Measurements from ENCODE around the gene CEP19. TPM values are rescaled to one million over a fixed set of nuclear protein-coding genes. Genes with fewer than 3 reads are reported as not detected.

Gene CEP19
- total RNA-seq, 1 experiment from 2014 or later = 1.3 TPM

DNA sequence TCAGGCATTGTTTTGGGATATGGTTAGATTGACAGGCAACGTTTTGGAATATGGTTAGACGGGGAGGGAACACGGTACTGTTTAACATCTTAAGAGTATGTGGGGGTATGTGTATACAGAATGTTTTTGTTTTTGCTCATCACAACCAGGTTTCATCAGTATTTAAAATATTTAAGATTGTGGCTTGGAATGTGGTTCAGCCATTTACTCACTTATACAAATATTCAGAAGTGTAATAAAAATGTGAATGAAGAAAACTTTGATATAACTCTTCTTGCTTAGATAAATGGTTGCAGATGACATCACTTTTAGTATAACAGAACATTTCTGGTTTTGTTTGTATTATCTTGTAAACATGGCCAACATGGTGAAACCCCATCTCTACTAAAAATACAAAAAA lies 23.7 kb upstream of the CEP19 start:
- H3K9me3 Mint-ChIP-seq = peaks cover 3 to 5% of the 10 kb centered on the region in 2 experiments; a peak in 4 of 5 replicates
- H2AK5ac ChIP-seq (ENCODE audit: insufficient read length, low read length) = no peak overlapping the region
- no peak overlapping the region for H2BK20ac ChIP-seq (ENCODE audit: low read depth, low read length, poor library complexity, severe bottlenecking)
- no peak overlapping the region for H2BK12ac ChIP-seq (ENCODE audit: insufficient read length, low read depth, low read length)
- no peak overlapping the region for H3K4me3 Mint-ChIP-seq
- no peak overlapping the region for H4K8ac ChIP-seq (replicated peaks; ENCODE audit: insufficient read length, low read depth, low read length)
- no peak overlapping the region for H2BK5ac ChIP-seq (ENCODE audit: insufficient read length, low read length)
- no peak overlapping the region for H3K23ac ChIP-seq (ENCODE audit: insufficient read length, low read depth, low read length)
- no peak overlapping the region for H3K27ac Mint-ChIP-seq
- WGBS (ENCODE audit: extremely low coverage, insufficient read length, low lambda C conversion rate) = no CpG with 5 or more reads among the region's 3 CpGs
- H3K4me2 ChIP-seq (ENCODE audit: insufficient read depth, insufficient read length, low read length) = no peak overlapping the region
- H2AFZ ChIP-seq (ENCODE audit: low read length) = no peak overlapping the region
- H3K4me1 ChIP-seq (ENCODE audit: insufficient read depth, low read length) = no peaks in the 10 kb centered on the region
- no peak overlapping the region for H3K27ac ChIP-seq (ENCODE audit: insufficient read length, low read depth, low read length)
- H3K14ac ChIP-seq (ENCODE audit: insufficient read depth, low read length) = no peak overlapping the region
- H3K27me3 ChIP-seq (ENCODE audit: insufficient read depth, low read length) = no peaks in the 10 kb centered on the region
- no peaks in the 10 kb centered on the region for H3K27me3 Mint-ChIP-seq (ENCODE audit: low read depth)
- H3T11ph ChIP-seq (ENCODE audit: low read length) = no peak overlapping the region
- DNase-seq = no peak
- no peak overlapping the region for H3K18ac ChIP-seq (ENCODE audit: insufficient read length, low read depth, low read length)
- TF ChIP-seq, protein P1, sequence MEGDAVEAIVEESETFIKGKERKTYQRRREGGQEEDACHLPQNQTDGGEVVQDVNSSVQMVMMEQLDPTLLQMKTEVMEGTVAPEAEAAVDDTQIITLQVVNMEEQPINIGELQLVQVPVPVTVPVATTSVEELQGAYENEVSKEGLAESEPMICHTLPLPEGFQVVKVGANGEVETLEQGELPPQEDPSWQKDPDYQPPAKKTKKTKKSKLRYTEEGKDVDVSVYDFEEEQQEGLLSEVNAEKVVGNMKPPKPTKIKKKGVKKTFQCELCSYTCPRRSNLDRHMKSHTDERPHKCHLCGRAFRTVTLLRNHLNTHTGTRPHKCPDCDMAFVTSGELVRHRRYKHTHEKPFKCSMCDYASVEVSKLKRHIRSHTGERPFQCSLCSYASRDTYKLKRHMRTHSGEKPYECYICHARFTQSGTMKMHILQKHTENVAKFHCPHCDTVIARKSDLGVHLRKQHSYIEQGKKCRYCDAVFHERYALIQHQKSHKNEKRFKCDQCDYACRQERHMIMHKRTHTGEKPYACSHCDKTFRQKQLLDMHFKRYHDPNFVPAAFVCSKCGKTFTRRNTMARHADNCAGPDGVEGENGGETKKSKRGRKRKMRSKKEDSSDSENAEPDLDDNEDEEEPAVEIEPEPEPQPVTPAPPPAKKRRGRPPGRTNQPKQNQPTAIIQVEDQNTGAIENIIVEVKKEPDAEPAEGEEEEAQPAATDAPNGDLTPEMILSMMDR (conservative IDR thresholded peaks at IDR 0.05) = no peak
- H3K56ac ChIP-seq (ENCODE audit: insufficient read length, low read depth, low read length) = no peak overlapping the region
- peaks cover 4% of the 10 kb centered on the region for H3K23me2 ChIP-seq (ENCODE audit: insufficient read length, low read depth, low read length, poor library complexity, severe bottlenecking)
- H2BK15ac ChIP-seq (ENCODE audit: low read depth, low read length) = no peak overlapping the region
- H3K9ac ChIP-seq (ENCODE audit: extremely low read depth, insufficient read length, low read length) = no peak overlapping the region
- H4K5ac ChIP-seq (ENCODE audit: insufficient read length, low read depth, low read length) = no peak overlapping the region
- H3K4ac ChIP-seq (ENCODE audit: low read depth, low read length) = no peak overlapping the region
- H4K20me1 ChIP-seq (ENCODE audit: control insufficient read depth, insufficient read depth, insufficient read length) = no peaks in the 10 kb centered on the region
- no peaks in the 10 kb centered on the region for H3K9me3 ChIP-seq (ENCODE audit: control insufficient read depth, low read depth, low read length)
- H3K36me3 Mint-ChIP-seq (ENCODE audit: insufficient read depth in 1 of 3, low read depth in 3 of 3) = peaks cover 3 to 20% (median 9%) of the 10 kb centered on the region in 3 experiments; a peak in 5 of 7 replicates
- H3K4me1 Mint-ChIP-seq = peaks cover 2 to 3% of the 10 kb centered on the region in 2 experiments; a peak in 2 of 4 replicates
- H3K79me1 ChIP-seq (ENCODE audit: insufficient read depth, low read depth, low read length, poor library complexity, severe bottlenecking) = no peaks in the 10 kb centered on the region
- no peak overlapping the region for H2BK120ac ChIP-seq (ENCODE audit: low read depth, low read length, poor library complexity, severe bottlenecking)
- peaks cover 4% of the 10 kb centered on the region; the same call in 1 of the 2 replicates for H3K79me2 ChIP-seq (ENCODE audit: insufficient read depth, low read length)
- H4K91ac ChIP-seq (ENCODE audit: insufficient read length, low read depth, low read length) = no peak overlapping the region
